Gastrocnemius medialis (tissue), 4 donors: ENCODE data around the gene KCNB1. TPM values are rescaled to one million over a fixed set of nuclear protein-coding genes. Genes with fewer than 3 reads are reported as not detected.
A peak's percentile ranks its signal among the peaks of the same experiment; 100 is the strongest.

Experiments
- ATAC-seq, 2 donors: fragments of 150-250 bp; one replicate each; pipeline ENCODE4 v1.9.1; 2016
- DNase-seq, 2 donors: peaks; one replicate each; pipeline ENCODE4 v3.0.0-alpha.2; 2019
- H3K27ac ChIP-seq, 4 donors: fragments of 200-600 bp; sonication (generic); 1 replicate in 1 of 4; 2 replicates in 3 of 4; pipeline ENCODE4 v1.5.1; 2016 to 2018; ENCODE audit warnings: mild to moderate bottlenecking in 2 of 4, moderate library complexity in 1 of 4
- H3K27me3 ChIP-seq, 3 donors: fragments of 200-600 bp; sonication (generic) in 2 of 3; 1 replicate in 1 of 3; 2 replicates in 2 of 3; pipeline versions ENCODE4 v1.5.1 to v1.6.0; 2016 to 2019; ENCODE audit warnings: mild to moderate bottlenecking in 1 of 3, moderate library complexity in 1 of 3
- H3K36me3 ChIP-seq, 2 donors: fragments of 200-600 bp; sonication (generic) in 1 of 2; one replicate each; pipeline ENCODE4 v1.5.1; 2017 to 2018
- H3K4me1 ChIP-seq, 2 donors: fragments of 200-600 bp; sonication (generic) in 1 of 2; one replicate each; pipeline ENCODE4 v1.5.1; 2016 to 2017; ENCODE audit warnings: mild to moderate bottlenecking in 2 of 2
- H3K4me3 ChIP-seq, 4 donors: fragments of 200-600 bp; sonication (generic) in 3 of 4; 1 replicate in 1 of 4; 2 replicates in 3 of 4; pipeline ENCODE4 v1.5.1; 2016 to 2019; ENCODE audit warnings: mild to moderate bottlenecking in 2 of 4
- H3K9me3 ChIP-seq, 3 donors: fragments of 200-600 bp; sonication (generic) in 2 of 3; 1 replicate in 1 of 3; 2 replicates in 2 of 3; pipeline ENCODE4 v1.5.1; 2016 to 2019
- POLR2A ChIP-seq, 2 donors: fragments of 450-650 bp; IDR thresholded peaks; one replicate each; pipeline ENCODE4 v1.6.1; 2017; ENCODE audit warnings: antibody characterized with exemption in 2 of 2, mild to moderate bottlenecking in 2 of 2, moderate library complexity in 2 of 2
- in situ Hi-C, 4 donors: fragments of 200-750 bp; cut with MboI; loops; one replicate each; pipeline versions ENCODE4 v1.15.0 to v1.8.0; 2017; ENCODE audit warnings: low sequenced_read_pairs in 4 of 4
- intact Hi-C: fragments of 100-400 bp; cut with DNase I; formaldehyde crosslinking; loops from one replicate; pipeline ENCODE4 v1.15.1; 2023; ENCODE audit warnings: low total_unique reads
- total RNA-seq, 4 donors: library from RNA; depleted of rRNA; stranded (reverse); fragments of >200 nt; gene quantifications; one replicate each; pipeline versions ENCODE4 v1.1.0 to v1.2.3, GENCODE V29; 2016
- TF ChIP-seq, protein P1 (sequence below), 5 experiments: fragments of 450-650 bp in 3 of 5; fragments of 200-600 bp in 2 of 5; sonication (generic) in 2 of 5; IDR thresholded peaks in 4 of 5; conservative IDR thresholded peaks in 1 of 5; 1 replicate in 4 of 5; 2 replicates in 1 of 5; pipeline ENCODE4 v1.5.1; 2016 to 2019; ENCODE audit warnings: antibody characterized with exemption in 5 of 5, mild to moderate bottlenecking in 3 of 5, moderate library complexity in 3 of 5

Gene KCNB1
- total RNA-seq, 4 donors from 2014 or later = 6.6 to 34.7 (median 9.4) TPM

DNA sequence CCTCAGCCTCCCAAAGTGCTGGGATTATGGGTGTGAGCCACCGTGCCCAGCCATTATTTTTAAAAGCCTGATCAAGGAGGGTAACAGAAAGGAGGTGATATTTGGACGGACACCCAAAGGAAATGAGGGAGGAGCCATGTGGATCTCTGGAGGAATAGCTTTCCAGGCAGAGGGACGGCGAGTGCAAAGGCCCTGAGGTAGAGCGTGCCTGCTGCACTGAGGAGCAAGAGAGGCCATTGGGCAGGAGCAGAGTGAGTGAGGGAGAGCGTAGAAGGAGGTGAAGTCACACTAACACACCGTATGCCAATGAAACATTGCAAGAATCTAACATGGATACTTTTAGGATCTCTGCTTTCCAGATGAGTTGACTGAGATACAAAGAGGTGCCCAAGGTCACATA lies 145.7 kb downstream of the KCNB1 start:
- Histone ChIP-seq H3K27me3 (no peaks in the 10 kb centered on the region), H3K27ac (peak overlapping the region in 1 of 4 donors; percentile 68), H3K4me1 (peaks cover 3 to 16% of the 10 kb centered on the region in 2 donors), H3K9me3 (no peaks in the 10 kb centered on the region), H3K36me3 (no peaks in the 10 kb centered on the region), H3K4me3 (no peak overlapping the region)
- in situ Hi-C loops = loop anchor here in 3 of 4 donors (5.0 to 25.0 kb wide), 5 partner anchors 146 to 526 kb away; partner anchors contain the start of gene KCNB1 (in 2 of the 3)
- intact Hi-C loops = no loop called here
- TF ChIP-seq POLR2A (IDR thresholded peaks at IDR 0.05) = no peak
- TF ChIP-seq, protein P1, sequence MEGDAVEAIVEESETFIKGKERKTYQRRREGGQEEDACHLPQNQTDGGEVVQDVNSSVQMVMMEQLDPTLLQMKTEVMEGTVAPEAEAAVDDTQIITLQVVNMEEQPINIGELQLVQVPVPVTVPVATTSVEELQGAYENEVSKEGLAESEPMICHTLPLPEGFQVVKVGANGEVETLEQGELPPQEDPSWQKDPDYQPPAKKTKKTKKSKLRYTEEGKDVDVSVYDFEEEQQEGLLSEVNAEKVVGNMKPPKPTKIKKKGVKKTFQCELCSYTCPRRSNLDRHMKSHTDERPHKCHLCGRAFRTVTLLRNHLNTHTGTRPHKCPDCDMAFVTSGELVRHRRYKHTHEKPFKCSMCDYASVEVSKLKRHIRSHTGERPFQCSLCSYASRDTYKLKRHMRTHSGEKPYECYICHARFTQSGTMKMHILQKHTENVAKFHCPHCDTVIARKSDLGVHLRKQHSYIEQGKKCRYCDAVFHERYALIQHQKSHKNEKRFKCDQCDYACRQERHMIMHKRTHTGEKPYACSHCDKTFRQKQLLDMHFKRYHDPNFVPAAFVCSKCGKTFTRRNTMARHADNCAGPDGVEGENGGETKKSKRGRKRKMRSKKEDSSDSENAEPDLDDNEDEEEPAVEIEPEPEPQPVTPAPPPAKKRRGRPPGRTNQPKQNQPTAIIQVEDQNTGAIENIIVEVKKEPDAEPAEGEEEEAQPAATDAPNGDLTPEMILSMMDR (IDR thresholded peaks at IDR 0.05 in 4 of 5, conservative IDR thresholded peaks at IDR 0.05 in 1 of 5) = no peak
- DNase-seq (no peak), ATAC-seq (no peak)

- Histone ChIP-seq H3K36me3 (no peaks in the 10 kb centered on the region), H3K9me3 (no peaks in the 10 kb centered on the region), H3K4me3 (no peak overlapping the region), H3K27ac (no peak overlapping the region), H3K27me3 (no peaks in the 10 kb centered on the region), H3K4me1 (peaks cover 3 to 13% of the 10 kb centered on the region in 2 donors)
- intact Hi-C loops = no loop called here
- no peak for DNase-seq
- no peak for ATAC-seq
- in situ Hi-C loops = loop anchor here in 3 of 4 donors (5.0 to 25.0 kb wide), 5 partner anchors 147 to 527 kb away; partner anchors contain the start of gene KCNB1 (in 2 of the 3)
- no peak for TF ChIP-seq POLR2A (IDR thresholded peaks at IDR 0.05)
- TF ChIP-seq, protein P1 (IDR thresholded peaks at IDR 0.05 in 4 of 5, conservative IDR thresholded peaks at IDR 0.05 in 1 of 5) = no peak
Measured at GRCh38 chr20:49335476-49335875, 147.0 kb downstream of the KCNB1 start.

GRCh38 chr20:49330701-49331615 lies 151.5 kb downstream of the KCNB1 start:
- H3K36me3 ChIP-seq = no peaks in the 10 kb centered on the region
- ATAC-seq = no peak
- intact Hi-C loops (no loop called here), in situ Hi-C loops (loop anchor here (5.0 to 25.0 kb wide), 7 partner anchors 154 to 531 kb away; partner anchors contain the start of gene KCNB1 (in 1 of the 4))
- TF ChIP-seq, protein P1 (IDR thresholded peaks at IDR 0.05 in 4 of 5, conservative IDR thresholded peaks at IDR 0.05 in 1 of 5) = no peak
- no peak for TF ChIP-seq POLR2A (IDR thresholded peaks at IDR 0.05)
- no peaks in the 10 kb centered on the region for H3K4me1 ChIP-seq
- no peaks in the 10 kb centered on the region for H3K9me3 ChIP-seq
- no peak for DNase-seq
- H3K4me3 ChIP-seq = no peak overlapping the region
- no peak overlapping the region for H3K27ac ChIP-seq
- peaks cover 0 to 13% (median 11%) of the 10 kb centered on the region in 3 donors for H3K27me3 ChIP-seq

DNA sequence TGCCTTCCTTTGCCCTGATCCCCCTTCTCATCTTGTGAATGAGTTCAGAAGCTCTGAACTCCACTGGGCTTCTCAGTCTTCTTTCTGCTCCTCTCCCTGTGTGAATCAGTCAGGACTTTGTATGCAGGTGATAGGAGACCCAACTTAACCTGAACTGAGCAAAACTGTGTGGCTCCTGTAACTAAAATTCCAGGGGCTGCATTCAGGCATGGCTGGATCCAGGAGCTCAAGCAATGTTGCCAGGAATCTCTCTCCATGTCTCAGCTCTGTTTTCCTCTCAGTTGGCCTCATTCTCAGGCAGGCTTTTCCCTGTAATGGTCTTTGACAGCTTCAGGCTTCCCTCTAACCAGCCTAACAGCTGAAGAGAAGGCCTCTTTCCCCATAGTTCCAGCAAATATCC lies 153.7 kb downstream of the KCNB1 start:
- intact Hi-C loops (no loop called here), in situ Hi-C loops (loop anchor here in 1 of 4 donors (25.0 kb wide), 1 partner anchor 534 kb away; no protein-coding TSS in a partner anchor)
- no peaks in the 10 kb centered on the region for H3K9me3 ChIP-seq
- H3K27ac ChIP-seq = no peak overlapping the region
- H3K36me3 ChIP-seq = no peaks in the 10 kb centered on the region
- no peaks in the 10 kb centered on the region for H3K4me1 ChIP-seq
- H3K4me3 ChIP-seq = no peak overlapping the region
- no peak for ATAC-seq
- TF ChIP-seq, protein P1 (IDR thresholded peaks at IDR 0.05 in 4 of 5, conservative IDR thresholded peaks at IDR 0.05 in 1 of 5) = no peak
- TF ChIP-seq POLR2A (IDR thresholded peaks at IDR 0.05) = no peak
- peaks cover 0 to 13% (median 13%) of the 10 kb centered on the region in 3 donors for H3K27me3 ChIP-seq
- DNase-seq = no peak
